KMS-11 (cell line): Measurements from ENCODE around the gene PRKCE.

ENCODE experiments used
- H2AFZ ChIP-seq: fragments of 200-600 bp; sonication (generic); 2 replicates; pipeline ENCODE4 v1.6.1; 2016; ENCODE audit warnings: antibody characterized with exemption, mixed run types, low read depth
- H3K27ac ChIP-seq: fragments of 200-600 bp; sonication (generic); 2 replicates; pipeline ENCODE4 v1.6.1; 2016; ENCODE audit warnings: mild to moderate bottlenecking, mixed run types
- H3K27me3 ChIP-seq: fragments of 200-600 bp; sonication (generic); 2 replicates; pipeline ENCODE4 v1.6.1; 2017; ENCODE audit warnings: mild to moderate bottlenecking, low read depth, mixed run types, moderate library complexity; ENCODE audit not compliant: insufficient read depth
- H3K36me3 ChIP-seq: fragments of 200-600 bp; sonication (generic); 2 replicates; pipeline ENCODE4 v1.6.1; 2017; ENCODE audit warnings: mild to moderate bottlenecking, mixed run types; ENCODE audit not compliant: insufficient read depth
- H3K4me1 ChIP-seq: fragments of 200-600 bp; sonication (generic); 2 replicates; pipeline ENCODE4 v1.6.1; 2016; ENCODE audit warnings: mild to moderate bottlenecking, low read depth, mixed run types; ENCODE audit not compliant: poor library complexity, severe bottlenecking
- H3K4me2 ChIP-seq: fragments of 200-600 bp; sonication (generic); 2 replicates; pipeline ENCODE4 v1.7.0; 2016; ENCODE audit warnings: mild to moderate bottlenecking, mixed run types
- H3K4me3 ChIP-seq: fragments of 200-600 bp; sonication (generic); IDR thresholded peaks from 2 replicates; pipeline ENCODE4 v1.6.1; 2017; ENCODE audit warnings: low read depth, low read length, mixed read lengths; ENCODE audit not compliant: insufficient read depth
- H3K79me2 ChIP-seq: fragments of 200-600 bp; sonication (generic); 2 replicates; pipeline ENCODE4 v1.6.1; 2016; ENCODE audit warnings: low read depth, mixed run types; ENCODE audit not compliant: insufficient read depth
- H3K9ac ChIP-seq: fragments of 200-600 bp; sonication (generic); 2 replicates; pipeline ENCODE4 v1.6.1; 2016; ENCODE audit warnings: mild to moderate bottlenecking, mixed run types
- H4K20me1 ChIP-seq: fragments of 200-600 bp; sonication (generic); 2 replicates; pipeline ENCODE4 v1.6.1; 2016; ENCODE audit warnings: mild to moderate bottlenecking, mixed run types; ENCODE audit not compliant: insufficient read depth
- TF ChIP-seq, protein P1 (sequence below): fragments of 200-600 bp; sonication (generic); conservative IDR thresholded peaks from 2 replicates; pipeline ENCODE4 v1.6.1; 2017; ENCODE audit warnings: low read depth, mild to moderate bottlenecking, antibody characterized with exemption, low read length, moderate library complexity, mixed read lengths

PRKCE gene

DNA sequence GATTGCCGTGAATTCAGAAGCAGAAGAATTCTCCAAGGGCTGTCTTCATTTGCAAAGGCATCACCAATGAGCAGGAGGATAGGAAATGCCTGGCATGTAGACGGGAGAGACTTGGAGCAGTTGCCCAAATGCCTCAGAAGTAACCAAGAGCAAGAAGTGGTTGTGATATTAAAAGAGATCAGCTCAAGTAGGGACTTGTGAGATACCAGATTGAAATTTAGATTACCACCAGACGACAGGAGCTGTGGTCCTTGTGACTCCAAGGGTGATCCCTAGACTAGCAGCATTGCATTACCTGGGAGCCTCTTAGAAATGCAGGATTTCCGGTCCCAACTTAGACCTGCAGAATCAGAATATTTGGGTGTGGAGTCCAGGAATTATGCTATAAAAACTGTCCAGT is 417.2 kb downstream of the PRKCE start:
- H3K4me2 ChIP-seq = no peak overlapping the region
- no peaks in the 10 kb centered on the region for H3K27me3 ChIP-seq
- no peaks in the 10 kb centered on the region for H3K36me3 ChIP-seq
- no peak overlapping the region for H2AFZ ChIP-seq
- TF ChIP-seq, protein P1, sequence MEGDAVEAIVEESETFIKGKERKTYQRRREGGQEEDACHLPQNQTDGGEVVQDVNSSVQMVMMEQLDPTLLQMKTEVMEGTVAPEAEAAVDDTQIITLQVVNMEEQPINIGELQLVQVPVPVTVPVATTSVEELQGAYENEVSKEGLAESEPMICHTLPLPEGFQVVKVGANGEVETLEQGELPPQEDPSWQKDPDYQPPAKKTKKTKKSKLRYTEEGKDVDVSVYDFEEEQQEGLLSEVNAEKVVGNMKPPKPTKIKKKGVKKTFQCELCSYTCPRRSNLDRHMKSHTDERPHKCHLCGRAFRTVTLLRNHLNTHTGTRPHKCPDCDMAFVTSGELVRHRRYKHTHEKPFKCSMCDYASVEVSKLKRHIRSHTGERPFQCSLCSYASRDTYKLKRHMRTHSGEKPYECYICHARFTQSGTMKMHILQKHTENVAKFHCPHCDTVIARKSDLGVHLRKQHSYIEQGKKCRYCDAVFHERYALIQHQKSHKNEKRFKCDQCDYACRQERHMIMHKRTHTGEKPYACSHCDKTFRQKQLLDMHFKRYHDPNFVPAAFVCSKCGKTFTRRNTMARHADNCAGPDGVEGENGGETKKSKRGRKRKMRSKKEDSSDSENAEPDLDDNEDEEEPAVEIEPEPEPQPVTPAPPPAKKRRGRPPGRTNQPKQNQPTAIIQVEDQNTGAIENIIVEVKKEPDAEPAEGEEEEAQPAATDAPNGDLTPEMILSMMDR = no peak
- H4K20me1 ChIP-seq = no peaks in the 10 kb centered on the region
- no peak overlapping the region for H3K9ac ChIP-seq
- no peak overlapping the region for H3K4me3 ChIP-seq
- H3K4me1 ChIP-seq = no peaks in the 10 kb centered on the region
- no peak overlapping the region for H3K27ac ChIP-seq
- H3K79me2 ChIP-seq = no peaks in the 10 kb centered on the region

DNA sequence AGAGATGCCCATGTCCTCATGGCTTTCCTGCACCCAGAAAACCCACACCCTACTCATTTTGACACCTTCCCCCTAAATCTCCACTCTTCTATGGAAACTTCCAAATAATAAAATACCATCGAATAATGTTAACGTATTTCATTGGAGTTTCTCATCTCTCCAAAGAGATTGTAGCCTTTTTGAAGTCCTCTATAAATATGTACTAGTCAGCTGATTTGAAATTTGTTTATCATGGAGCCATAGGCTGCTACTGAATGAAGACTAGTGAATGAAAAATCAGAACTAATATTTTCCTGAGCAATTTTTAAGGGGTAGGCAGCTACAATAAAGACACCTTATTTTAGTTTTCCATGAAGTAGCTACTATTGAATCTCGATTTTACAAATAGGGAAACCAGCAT is 419.6 kb downstream of the PRKCE start:
- Histone ChIP-seq H3K4me1 (no peaks in the 10 kb centered on the region), H3K27ac (no peak overlapping the region), H3K4me3 (no peak overlapping the region), H3K36me3 (no peaks in the 10 kb centered on the region), H4K20me1 (no peaks in the 10 kb centered on the region), H3K27me3 (no peaks in the 10 kb centered on the region), H2AFZ (no peak overlapping the region), H3K9ac (no peak overlapping the region), H3K4me2 (no peak overlapping the region), H3K79me2 (no peaks in the 10 kb centered on the region)
- TF ChIP-seq, protein P1 = no peak

DNA sequence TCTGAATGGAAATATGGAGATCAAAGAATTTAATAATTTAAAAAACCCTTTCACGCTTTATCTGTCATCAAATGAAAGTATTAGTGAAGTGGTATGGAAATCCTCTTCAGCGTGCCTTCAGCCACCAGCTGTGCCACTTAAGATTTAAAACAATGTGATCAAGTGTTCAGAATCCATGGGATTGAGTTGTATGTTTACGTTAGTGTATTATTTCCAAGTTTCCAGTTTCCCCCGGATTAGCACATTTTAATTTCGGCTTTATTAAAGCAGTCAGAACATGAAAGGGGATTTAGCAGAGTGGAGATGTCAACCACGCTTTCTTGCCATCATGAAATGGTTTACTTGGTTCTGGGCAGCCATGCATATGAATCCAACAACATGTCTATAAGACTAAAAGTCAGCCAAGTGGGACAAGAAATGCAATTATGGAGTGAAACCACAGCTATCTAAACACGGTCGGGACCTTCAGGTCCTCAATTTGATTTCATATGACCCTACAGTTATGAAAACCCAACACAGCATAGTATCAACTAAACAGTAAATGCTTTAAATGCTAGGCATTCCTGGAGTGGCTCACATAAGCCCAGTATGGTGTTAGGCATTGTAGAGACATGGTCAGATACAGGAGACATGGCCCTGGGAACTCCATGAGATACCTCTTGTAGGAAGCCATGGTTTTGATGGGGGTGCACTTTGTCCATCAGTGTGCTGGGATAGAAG is 420.8 kb downstream of the PRKCE start:
- no peaks in the 10 kb centered on the region for H3K79me2 ChIP-seq
- no peak overlapping the region for H2AFZ ChIP-seq
- TF ChIP-seq, protein P1 = no peak
- H3K9ac ChIP-seq = no peak overlapping the region
- no peaks in the 10 kb centered on the region for H3K27me3 ChIP-seq
- no peak overlapping the region for H3K4me2 ChIP-seq
- no peaks in the 10 kb centered on the region for H3K36me3 ChIP-seq
- H3K4me1 ChIP-seq = no peaks in the 10 kb centered on the region
- no peak overlapping the region for H3K27ac ChIP-seq
- no peak overlapping the region for H3K4me3 ChIP-seq
- H4K20me1 ChIP-seq = no peaks in the 10 kb centered on the region

DNA sequence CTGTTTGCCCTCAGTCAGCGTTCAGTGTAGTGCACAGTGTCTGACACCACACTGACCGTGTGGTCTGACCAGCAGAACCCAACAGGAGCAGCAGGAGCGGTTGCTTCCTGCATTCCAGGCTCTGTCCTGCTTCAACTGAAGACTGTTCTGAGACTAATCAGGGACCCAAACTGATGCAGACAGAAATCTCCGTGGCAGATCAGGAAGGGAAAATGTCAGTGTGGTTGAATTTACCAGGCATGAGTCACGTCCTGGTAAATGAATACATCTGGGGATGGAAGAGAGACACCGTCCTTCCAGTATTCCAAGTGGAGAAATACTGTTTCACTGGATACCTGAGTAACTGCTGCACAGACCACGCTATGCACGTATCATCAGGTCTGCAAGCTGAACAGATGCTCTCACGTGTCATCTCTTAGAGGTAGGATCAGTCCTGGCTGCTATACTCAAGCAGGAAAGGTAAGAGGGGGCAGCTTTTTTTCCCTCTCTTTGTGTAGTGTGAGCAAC is 422.1 kb downstream of the PRKCE start:
- Histone ChIP-seq H3K36me3 (no peaks in the 10 kb centered on the region), H3K9ac (no peak overlapping the region), H3K4me3 (no peak overlapping the region), H3K27me3 (no peaks in the 10 kb centered on the region), H2AFZ (no peak overlapping the region), H3K4me1 (no peaks in the 10 kb centered on the region), H3K27ac (no peak overlapping the region), H3K79me2 (no peaks in the 10 kb centered on the region), H3K4me2 (no peak overlapping the region), H4K20me1 (no peaks in the 10 kb centered on the region)
- TF ChIP-seq, protein P1 = no peak
